GM12891 (cell line): ENCODE measurements around the gene DLGAP5.

Experiments used
- PAX5 ChIP-seq: IDR thresholded peaks from 2 replicates; pipeline ENCODE4 v1.6.1; 2011; ENCODE audit warnings: low read length, moderate library complexity, mild to moderate bottlenecking; ENCODE audit not compliant: insufficient read depth, severe bottlenecking
- POLR2A ChIP-seq: IDR thresholded peaks from 2 replicates; pipeline ENCODE4 v1.6.1; 2011; ENCODE audit warnings: low read depth, low read length, control low read depth
- POLR2AphosphoS5 ChIP-seq: IDR thresholded peaks from 2 replicates; pipeline ENCODE4 v1.6.1; 2011; ENCODE audit warnings: low read depth, low read length, control low read depth
- TAF1 ChIP-seq: IDR thresholded peaks from 2 replicates; pipeline ENCODE4 v1.6.1; 2011; ENCODE audit warnings: low read depth, low read length, control low read depth

DNA sequence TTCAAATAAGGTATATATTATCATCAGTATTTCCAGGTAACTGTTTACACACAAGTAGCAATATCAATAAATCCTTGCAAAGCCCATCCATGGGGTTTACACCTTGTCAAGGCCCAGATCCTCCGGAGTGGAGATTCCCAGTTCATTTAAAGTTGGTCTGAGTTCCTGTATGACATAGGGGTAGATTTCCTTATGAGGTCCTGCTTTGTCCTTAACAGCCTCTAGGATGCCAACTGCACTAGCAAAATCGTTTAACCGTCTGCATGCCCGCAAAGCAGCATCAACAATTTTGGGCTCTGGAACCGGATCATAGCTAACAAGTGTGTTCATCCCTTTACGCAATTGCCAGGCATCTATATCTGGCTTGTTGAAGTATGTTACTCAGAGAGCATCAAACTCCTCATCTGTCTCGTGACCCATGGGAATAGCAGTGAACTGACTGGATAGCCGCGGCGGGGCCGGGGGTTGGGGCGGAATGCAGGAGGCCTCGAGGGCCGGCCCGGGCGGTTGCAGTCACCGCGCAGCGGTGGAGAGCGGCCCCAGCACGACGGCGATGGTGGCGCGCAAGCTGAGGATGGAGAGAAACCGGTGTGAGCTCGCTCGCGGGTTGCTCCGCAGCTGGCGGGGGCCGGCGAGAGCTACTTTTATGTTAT is 49.3 kb upstream of the DLGAP5 start:
- no peak for TF ChIP-seq POLR2AphosphoS5
- no peak for TF ChIP-seq POLR2A
- no peak for TF ChIP-seq PAX5
- TF ChIP-seq TAF1 = no peak
